Activated effector memory CD4-positive, alpha-beta T cell treated with anti-CD3 and anti-CD28 coated beads, Interleukin-2, amount 50 U/mL, for 16 hours (primary cell): ENCODE measurements around the gene DNMT3L.
"Not testable (repeated sequence)": the region's sequence is repeated elsewhere in the genome, so short reads cannot be mapped to it uniquely, and the experiment has no call there.

Source experiments
- DNase-seq: peaks from one replicate; pipeline ENCODE4 v3.0.0-alpha.2; 2020

The DNMT3L gene

DNA sequence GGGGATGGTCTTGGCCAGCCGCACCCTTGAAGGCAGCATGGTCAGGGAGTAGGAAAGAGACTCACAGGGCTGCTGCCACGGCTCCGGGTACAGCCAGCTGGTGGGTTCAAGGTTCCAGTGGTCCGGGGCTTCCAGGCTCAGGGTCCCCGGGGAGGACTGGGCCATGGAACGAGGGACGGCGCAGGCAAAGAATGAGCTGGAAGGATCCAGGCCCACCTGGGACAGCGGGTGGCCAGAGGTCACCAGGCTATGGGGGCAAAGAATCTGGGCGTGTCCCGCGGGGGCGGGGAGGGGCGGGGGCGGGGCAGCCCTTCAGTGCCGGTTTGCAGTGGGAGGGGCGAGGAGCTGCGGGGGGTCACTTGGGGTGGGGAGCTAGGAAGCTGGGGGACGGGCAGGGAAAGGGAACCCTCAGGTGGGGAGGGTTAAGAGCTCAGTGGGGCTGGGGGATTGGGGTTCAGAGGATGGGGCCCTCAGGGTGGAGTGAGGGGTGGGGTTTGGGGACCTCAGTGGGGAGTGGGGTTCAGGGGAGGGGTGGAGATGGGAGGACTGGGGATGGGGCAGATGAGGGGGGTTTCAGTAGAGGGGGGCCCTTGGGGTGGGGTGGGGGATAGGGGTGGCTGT, at the start of gene DNMT3L:
Gene DNMT3L (minus strand): TSS at position 223 of the 621 bp plus-strand sequence. CDS start 638 bp downstream, outside the sequence.
- no peak for DNase-seq

DNA sequence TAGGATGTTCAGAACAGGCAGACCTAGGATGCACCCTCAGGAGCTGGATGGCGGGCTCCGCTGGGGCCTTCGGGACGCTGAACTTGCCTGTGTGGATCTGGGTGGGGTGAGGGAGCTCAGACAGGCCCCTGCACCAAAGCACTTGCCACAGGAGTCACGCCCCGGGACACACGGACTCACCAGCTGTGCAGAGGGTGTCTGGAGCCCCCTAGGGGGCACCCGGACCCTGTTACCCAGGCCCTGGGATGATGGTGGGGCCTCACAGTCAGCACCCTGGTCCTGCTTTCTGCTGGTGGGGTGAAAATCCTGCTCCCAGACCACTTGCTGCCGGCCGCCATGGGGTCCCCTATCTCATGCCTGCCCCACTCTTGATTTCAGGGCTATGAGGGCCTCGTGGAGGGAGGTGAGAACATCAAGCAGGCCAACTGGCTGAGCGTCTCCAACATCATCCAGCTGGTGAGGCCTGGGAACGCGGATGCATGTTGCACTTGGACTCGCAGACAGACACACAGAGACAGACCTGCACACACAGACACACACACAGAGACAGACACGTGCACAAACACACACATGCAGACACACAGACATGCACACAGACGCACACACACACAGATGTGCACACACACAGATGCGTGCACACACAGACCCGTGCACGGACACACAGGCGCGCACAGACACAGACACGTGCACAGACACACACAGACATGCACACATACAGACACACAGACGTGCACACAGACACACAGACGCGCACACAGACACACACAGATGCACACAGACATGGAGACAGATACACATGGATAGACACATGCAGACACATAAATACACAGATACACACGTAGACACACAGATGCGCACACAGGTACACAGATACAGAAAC, 49.2 kb upstream of the DNMT3L start:
- DNase-seq = no peak

DNA sequence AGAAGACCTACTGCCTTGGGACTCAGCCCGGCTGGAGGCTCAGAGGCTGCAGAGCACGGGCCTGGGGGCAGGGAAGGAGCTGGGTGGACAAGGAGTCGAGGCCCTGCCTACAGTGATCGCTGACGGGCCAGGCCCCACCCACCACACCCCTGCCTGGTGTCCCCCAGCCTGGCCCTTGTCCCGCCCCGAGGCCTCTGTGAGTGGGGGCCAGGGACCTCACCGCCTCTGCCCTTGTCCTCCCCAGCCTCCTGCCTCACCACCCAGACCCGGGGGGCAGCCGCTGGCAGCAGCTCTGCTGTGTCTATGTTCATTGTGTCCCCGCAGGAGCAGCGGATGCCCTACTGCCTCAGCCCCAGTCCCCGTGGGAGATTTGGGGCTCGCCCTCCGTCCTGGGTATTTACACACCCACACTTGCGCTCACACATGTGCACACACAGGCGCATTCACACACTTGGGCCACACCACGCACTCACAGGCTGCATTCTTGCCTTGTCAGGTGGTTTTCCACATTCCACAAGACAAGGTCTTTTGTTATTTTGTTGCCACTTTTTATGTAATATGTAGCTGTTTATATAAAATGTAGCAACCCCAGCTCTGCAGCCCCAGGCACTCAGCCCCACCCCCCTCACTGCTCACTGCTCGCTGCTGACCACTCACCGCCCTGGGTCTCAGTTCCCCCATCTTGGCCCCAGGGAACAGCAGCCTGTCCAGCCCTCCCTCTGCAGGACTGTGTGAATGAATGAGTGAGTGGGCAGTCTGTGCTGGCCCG, 45.4 kb upstream of the DNMT3L start:
- DNase-seq = no peak

DNA sequence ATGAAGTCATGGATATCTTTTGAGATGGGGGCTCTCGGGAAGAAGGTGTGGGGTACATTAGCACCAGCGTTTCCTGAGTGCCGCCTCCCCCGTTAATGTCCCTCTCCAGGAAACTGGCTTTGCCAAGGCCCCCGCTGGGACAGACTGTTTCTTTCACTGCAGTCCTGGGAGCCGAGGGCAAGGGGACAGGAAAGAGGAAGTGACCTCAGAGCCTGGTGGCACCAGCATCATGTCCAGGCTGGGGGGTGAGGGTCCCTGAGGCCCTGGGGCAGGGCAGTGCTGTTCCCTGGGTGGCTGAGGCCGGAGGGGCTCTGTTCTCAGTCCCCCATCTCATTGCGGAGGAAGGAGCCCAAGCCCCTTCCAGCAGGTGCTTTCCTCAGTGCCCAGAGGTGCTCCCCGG, 44.0 kb upstream of the DNMT3L start:
- DNase-seq = no peak

DNA sequence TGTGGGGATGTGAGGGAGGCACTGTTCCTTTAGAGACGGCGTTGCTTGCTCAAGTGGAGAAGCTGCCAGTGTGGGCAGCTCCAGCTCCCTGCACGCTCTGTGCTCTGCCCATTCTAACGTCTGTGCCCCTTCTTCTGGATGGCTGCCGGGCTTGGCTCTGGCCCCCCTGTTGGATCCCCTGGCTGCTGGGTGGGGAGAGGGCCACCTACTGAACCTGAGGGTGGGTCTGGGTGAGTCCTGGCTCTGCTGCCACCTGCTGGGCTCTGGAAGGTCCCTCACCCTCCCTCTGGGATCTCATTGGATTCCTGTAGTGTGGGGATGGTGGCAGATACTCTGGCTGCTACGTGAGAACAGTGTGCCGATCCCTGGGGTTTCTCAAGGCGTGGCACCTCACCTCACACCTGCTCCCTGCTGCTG, 43.2 kb upstream of the DNMT3L start:
- DNase-seq = peak; percentile 80

DNA sequence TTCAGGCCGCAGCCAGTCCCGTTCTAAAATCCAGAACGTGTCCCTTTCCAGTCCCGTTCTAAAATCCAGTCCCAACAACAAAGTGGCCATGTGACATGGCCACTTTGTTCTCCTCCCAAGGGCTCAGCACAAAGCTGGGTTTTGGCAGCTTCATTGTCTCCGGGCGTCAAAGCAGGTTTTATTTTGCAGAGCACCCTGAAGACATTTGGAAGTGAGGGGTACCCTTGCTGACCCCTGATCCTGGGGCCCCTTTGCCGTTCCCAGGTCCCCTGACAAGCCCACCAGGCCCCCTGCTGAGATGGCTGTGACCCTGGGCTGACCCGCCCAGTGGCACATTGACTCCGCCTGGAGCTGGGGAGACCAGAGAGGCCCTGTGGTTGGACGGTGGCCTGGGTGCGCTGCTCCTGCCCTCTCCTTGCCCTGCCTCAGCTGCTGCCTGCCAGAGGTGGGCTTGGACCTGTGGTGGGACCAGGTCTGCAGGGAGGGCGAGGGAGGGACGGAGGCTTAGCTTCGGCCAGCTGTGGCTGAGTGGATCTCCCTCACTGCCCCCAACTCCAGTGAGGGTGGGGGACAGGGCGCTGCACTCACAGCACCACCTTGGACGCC, 42.4 kb upstream of the DNMT3L start:
- DNase-seq = no peak

DNA sequence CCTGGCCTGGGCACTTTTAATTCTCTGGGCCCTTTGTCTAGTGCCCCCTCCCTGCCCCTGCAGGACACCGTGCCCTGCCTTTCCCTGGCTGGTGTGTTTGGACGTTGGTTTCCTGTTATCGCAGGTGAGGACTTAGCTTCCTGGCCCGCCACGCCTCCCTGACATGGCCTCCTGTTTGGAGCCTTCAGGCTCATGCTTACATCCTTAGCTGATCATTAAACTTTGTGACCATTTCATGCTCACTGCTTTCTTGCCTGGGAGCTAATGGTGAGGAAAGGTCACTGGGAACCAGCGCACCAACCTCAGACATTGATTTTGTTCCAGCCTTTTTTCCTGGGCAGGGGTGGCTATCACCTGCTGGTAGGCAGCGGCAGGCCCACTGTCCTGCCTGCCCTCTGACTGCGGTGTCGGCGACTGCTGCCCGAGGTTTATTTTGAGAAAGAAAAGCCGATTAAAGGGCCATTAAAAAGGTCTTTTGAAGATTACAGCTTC, 41.8 kb upstream of the DNMT3L start:
- DNase-seq = no peak

DNA sequence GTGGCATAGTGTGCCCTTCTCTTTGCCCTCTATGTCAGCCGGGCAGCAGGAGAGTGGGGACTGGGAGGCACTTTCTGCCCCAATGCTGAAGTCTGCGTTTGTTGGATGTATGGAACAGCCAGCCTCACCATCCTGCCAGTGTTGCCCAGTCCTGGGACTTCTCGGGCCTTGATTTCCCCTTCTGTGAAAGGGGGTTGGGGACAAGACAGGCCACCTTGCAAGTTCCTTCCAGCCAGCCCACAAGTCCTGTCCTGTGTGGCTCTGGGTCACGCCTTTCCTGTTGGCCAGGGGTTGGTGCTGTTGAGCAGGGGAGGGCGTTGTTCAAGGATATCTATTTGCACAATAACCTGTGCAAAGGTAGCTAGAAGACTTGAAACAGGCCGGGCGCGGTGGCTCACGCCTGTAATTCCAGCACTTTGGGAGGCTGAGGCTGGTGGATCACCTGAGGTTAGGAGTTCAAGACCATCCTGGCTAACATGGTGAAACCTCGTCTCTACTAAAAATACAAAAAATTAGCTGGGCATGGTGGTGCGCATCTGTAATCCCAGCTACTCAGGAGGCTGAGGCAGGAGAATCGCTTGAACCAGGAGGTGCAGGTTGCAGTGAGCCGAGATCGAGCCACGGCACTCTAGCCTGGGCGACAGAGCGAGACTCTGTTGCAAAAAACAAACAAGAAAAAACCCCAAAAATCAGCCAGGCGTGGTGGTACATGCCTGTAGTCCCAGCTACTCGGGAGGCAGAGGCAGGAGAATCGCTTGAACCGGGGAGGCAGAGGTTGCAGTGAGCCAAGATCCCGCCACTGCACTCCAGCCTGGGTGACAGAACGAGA, 41.1 kb upstream of the DNMT3L start:
- not testable (repeated sequence) for DNase-seq

DNA sequence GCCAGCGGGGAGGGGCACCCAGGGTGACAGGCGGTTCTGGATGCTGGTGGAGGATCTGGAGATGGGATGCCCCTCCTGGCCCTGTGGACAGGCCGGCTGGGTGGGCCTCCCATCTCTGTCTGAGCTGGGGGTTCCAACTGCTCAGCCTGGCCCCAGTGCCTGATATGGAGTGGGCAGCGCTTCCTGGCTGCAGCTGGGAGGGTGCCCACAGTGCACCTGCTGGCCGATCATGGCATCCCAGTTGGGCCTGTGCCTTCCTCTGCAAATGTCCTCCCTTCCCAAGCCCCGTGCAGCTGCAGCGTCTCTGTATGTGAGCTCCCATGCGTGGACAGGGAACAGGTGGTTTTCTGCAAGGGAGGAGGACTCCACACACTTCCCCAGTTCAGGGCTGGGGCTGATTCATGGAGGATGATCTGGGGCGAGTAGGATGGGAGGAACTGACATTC, 40.3 kb upstream of the DNMT3L start:
- no peak for DNase-seq

DNA sequence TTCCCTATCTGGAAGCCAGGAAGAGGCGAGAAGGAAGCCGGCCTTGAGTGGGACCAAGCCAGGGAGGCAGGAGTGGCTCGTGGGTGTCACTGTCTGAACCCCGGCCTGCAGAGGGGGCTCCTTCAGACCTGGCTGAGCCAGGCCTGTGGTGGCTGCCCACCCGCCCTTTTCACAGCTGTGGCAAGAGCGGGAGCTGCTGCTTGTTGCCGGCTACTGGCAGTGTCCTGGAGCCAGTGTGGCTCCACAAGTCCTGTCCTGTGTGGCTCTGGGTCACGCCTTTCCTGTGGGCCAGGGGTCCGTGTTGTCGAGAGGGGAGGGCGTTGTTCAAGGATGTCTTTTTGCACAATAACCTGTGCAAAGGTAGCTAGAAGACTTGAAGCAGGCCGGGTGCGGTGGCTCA, 39.4 kb upstream of the DNMT3L start:
- DNase-seq = no peak

DNA sequence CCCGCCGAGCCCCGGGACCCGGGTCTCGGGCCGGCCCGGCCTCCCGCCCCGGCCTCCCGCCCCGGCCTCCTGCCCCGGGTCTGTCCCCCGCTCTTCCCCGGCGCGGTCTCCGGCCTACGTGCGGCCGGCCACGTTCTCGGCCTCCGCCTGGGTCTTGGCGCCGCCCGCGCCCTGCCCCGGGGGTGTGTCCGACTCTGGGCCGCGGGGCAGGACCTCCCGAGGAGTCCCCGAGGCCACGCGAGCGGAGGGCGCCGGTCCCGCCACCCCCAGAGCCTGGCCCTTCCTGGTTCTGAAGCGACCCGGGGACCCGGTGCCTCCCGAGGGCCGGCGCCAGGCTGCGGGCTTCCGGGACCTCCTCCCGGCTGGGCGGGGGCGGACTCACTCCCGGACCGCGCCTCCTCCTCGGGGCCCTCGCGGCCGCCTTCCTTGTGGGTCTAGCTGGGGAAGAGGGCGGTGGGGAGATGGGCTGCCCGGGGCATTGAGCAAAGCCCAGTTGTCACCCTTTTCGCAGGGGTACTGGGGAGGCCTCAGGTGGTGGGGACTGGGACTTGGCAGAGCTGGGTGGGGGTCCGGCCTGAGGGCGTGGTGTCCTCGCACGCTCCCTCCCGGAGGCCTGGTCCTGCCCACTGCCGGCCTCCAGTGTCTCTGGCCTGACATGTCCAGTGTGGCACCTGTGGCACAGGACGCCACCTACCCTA, 38.7 kb upstream of the DNMT3L start:
- DNase-seq = peak; percentile 88

DNA sequence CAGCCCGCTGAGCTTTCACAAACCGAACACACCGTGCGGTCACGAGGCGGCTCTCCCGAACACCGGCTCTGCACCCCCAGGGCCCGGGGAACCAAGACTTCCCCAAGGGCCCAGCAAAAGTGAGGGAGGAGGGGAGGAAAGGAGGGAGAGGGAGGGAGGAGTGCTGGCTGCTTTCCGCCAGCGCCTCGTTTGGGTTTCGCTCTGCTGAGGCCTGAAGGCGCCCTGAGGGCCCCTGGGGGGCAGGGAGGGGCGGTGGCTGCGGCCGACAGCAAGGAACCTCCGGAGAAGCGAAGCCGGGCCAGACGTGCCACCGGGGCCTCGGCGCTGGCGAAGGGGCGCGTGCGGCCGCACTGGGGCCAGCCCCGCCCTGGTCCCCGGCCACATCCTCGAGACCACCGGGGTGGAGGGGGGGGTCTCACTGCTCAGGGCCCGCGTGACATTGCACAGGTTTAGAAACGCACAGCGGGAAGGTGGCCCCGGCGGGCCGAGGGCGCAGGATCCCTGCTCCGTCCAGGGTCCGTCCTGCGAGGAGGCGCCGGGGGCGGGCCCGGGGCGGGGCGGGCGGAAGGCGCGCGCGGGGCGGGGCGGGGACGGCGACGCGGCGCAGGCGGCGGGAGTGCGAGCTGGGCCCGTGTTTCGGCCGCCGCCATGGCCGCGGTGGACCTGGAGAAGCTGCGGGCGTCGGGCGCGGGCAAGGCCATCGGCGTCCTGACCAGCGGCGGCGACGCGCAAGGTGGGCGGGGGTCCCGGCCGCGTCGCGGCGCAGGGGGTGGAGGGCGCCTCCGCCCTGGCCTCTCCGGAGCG, 38.0 kb upstream of the DNMT3L start, which contains the start of gene PFKL:
Gene PFKL (plus strand): TSS at position 596 of the 804 bp plus-strand sequence. CDS start 53 bp downstream, at position 649.
- peak; percentile 85 for DNase-seq

DNA sequence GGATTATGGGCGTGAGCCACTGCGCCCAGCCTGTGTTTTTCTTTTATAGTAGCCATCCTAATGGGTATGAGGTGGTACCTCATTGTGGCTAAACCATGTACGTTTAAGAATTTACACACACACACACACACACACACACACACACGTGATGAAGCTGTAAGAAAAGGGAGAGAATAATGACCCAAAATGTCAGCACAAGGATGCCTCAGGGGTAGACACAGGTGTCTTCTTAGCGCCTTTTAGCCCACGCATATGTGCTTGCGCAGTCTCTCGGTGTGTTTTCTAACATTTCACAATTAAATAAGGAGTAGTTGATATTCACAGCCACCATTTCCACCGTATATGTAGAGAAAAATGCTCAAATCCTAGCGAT, 37.4 kb upstream of the DNMT3L start:
- no peak for DNase-seq

DNA sequence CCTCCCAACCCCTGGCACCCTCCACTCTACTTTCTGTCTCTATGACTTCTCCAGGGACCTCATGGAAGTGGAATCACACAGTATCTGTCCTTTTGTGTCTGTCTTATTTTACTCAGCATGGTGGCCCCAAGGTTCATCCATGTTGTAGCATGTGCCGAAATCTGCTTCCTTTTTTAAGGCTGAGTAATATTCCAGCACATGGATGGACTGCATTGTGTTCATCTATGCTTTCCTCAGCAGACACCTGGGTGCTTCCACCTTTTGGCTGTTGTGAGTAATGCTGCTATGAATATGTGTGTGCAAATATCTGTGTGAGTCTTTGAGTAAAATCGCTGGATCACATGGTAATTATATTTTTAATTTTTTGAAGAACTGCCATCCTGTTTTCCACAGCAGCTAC, 36.6 kb upstream of the DNMT3L start:
- DNase-seq = no peak

DNA sequence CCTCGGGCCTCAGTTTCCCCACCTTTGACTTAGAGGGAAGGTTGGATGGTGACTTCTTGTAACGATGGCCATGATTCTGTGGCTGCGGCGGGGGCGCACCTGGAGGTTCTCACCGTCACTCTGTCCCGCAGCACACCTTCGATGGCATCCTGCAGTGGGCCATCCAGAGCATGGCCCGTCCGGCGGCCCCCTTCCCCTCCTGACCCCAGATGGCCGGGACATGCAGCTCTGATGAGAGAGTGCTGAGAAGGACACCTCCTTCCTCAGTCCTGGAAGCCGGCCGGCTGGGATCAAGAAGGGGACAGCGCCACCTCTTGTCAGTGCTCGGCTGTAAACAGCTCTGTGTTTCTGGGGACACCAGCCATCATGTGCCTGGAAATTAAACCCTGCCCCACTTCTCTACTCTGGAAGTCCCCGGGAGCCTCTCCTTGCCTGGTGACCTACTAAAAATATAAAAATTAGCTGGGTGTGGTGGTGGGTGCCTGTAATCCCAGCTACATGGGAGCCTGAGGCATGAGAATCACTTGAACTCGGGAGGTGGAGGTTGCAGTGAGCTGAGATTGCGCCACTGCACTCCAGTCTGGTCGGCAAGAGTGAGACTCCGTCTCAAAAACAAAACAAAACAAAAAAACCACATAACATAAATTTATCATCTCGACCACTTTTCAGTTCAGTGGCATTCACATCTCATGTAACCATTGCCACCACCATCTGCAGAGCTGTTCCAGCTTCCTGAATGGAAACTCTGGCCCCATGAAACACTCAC, 36.0 kb upstream of the DNMT3L start:
- DNase-seq = peak; percentile 90

DNA sequence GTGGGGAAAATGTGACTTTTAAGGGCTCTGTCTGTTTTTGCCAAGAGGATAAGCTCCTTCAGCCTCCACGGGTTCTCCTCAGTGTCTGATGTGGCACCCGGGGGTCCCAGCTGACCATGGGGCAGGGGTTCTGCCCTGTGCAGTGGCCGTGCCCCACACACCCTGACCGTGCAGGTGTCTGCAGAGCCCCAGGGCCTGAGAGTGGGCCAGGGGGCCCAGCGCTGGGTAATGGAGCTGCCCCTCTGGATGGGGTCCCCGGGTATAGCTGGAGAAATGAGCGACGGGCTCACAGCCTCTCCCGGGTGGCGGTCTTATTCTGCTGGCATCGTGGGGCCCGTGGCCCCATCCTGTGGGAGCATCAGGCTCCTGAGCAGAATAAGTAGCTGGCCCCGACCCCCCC, 35.2 kb upstream of the DNMT3L start:
- no peak for DNase-seq

DNA sequence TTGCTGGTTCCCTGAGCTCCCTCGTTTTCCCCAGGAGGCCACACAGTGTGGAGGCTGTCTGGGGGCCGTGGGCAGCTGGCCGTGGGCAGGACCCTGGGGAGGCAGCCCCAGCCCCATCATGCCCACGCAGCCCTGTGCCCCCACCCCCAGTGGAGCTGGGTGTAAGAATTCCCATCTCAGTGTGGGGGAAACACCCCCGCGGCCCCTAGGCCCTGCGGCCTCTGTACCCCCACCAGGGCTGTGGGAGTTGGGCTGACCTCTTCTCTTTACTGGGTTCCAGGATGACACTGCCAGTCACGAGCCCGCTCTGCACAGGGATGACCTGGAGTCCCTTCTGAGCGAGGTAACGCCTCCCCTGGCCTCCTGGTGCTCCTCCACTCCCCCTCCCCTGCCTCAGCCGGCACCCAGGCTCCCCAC, 34.4 kb upstream of the DNMT3L start:
- no peak for DNase-seq

DNA sequence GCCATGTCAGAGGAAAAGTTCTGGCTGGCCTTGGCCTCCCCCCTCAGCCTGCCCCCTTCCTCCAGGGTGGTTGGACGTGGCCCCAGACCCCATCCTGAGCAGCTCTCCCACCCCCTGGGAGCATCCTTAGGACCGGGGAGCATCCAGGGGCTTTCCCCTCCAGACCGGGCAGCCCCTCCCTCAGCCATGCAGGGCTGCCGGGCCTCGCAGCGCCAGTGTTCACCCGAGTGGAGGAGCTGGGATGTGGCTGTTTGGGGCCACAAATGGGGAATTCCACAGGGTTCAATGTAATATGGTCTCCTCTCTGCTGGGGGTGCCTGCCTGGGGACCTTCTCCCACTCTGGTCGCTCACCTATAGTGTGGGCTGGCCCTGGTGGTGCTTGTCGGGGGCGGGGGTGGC, 33.9 kb upstream of the DNMT3L start:
- no peak for DNase-seq

DNA sequence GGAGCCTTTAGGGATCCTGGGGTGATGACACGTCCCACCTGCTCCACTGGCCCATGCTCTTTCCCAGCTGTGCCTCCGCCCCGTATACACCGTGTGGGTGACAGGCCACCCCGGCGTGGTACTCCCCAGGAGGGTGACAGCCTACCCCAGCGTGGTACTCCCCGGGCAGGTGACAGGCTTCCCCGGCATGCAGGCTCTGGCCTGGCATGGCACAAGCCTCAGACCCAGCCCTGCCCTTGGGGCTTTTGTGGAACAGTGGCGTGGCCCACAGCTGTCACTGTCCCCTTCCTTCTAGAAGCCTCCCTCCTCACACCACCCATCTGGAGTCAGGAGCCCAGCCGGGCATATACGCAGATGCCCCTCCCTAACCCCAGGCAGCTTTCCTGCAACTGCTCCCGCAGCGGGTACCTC, 33.5 kb upstream of the DNMT3L start:
- no peak for DNase-seq
